ENCODE data around the gene ADAMTSL3.

ADAMTSL3 gene

GRCh38 chr15:83850501-83851245 is 196.8 kb downstream of the ADAMTSL3 start:
- no peak for TF ChIP-seq CTCF (IDR thresholded peaks at IDR 0.05; ENCODE audit: low read depth, low read length, missing control alignments)
- DNase-seq (ENCODE audit: extremely low read depth, low read depth): no peak
- no peak overlapping the region for H3K4me3 ChIP-seq (replicated peaks; ENCODE audit: low read depth, low read length)

- no peak overlapping the region for H3K4me3 ChIP-seq (replicated peaks; ENCODE audit: low read depth, low read length)
Observed at GRCh38 chr15:83853232-83853631, 199.3 kb downstream of the ADAMTSL3 start.

GRCh38 chr15:83854321-83854720 is 200.4 kb downstream of the ADAMTSL3 start:
- no peak overlapping the region for H3K4me3 ChIP-seq (replicated peaks; ENCODE audit: low read depth, low read length)
- DNase-seq (ENCODE audit: extremely low read depth, low read depth): no peak
- TF ChIP-seq CTCF (IDR thresholded peaks at IDR 0.05; ENCODE audit: low read depth, low read length, missing control alignments): no peak

More at GRCh38 chr15:83853232-83853631, 199.3 kb downstream of the ADAMTSL3 start:
- DNase-seq (ENCODE audit: extremely low read depth, low read depth): no peak
- no peak for TF ChIP-seq CTCF (IDR thresholded peaks at IDR 0.05; ENCODE audit: low read depth, low read length, missing control alignments)

- DNase-seq (ENCODE audit: extremely low read depth, low read depth): no peak
- TF ChIP-seq CTCF (IDR thresholded peaks at IDR 0.05; ENCODE audit: low read depth, low read length, missing control alignments): no peak
- H3K4me3 ChIP-seq (replicated peaks; ENCODE audit: low read depth, low read length): no peak overlapping the region
Observed at GRCh38 chr15:83854950-83855707, 201.2 kb downstream of the ADAMTSL3 start.

GRCh38 chr15:83855956-83856355 is 202.0 kb downstream of the ADAMTSL3 start:
- no peak for DNase-seq (ENCODE audit: extremely low read depth, low read depth)
- no peak for TF ChIP-seq CTCF (IDR thresholded peaks at IDR 0.05; ENCODE audit: low read depth, low read length, missing control alignments)
- H3K4me3 ChIP-seq (replicated peaks; ENCODE audit: low read depth, low read length): no peak overlapping the region

GRCh38 chr15:83858820-83859505 is 205.0 kb downstream of the ADAMTSL3 start:
- H3K4me3 ChIP-seq (replicated peaks; ENCODE audit: low read depth, low read length): no peak overlapping the region
- no peak for DNase-seq (ENCODE audit: extremely low read depth, low read depth)
- TF ChIP-seq CTCF (IDR thresholded peaks at IDR 0.05; ENCODE audit: low read depth, low read length, missing control alignments): no peak

Measured in HFF-Myc (cell line).